ENCODE data around the gene TGFBR3L. TPM values are rescaled to one million over a fixed set of nuclear protein-coding genes. Genes with fewer than 3 reads are reported as not detected.
"Not testable (repeated sequence)": the region's sequence is repeated elsewhere in the genome, so short reads cannot be mapped to it uniquely, and the experiment has no call there.

TGFBR3L gene
- total RNA-seq, 1 donor from 2014 or later, result 1.8 TPM

DNA sequence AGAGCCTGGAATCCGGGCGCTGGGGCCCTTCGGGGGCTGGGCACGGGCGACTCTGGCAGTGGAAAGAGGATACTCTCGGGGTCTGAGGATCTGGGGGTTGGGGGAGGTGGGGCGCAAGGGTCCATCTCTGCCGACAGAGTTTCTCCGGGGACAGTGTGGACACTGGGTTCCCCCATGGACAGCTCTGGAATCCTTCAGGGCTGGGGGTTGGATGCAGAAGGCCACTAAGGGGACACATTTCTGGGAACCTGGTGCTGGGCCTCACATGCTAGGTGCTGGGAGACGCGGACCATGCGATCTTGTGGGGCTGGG, 2.3 kb downstream of the TGFBR3L start:
- H3F3A ChIP-seq (ENCODE audit: low read depth), result peaks cover 45% of the 10 kb centered on the region
- no peaks in the 10 kb centered on the region for H3K9me3 ChIP-seq (ENCODE audit: low read depth)
- H3K4me3 Mint-ChIP-seq, result peak overlapping the region; percentile 81
- no peaks in the 10 kb centered on the region for H3K9me3 Mint-ChIP-seq
- peaks cover 15% of the 10 kb centered on the region for H3K4me1 ChIP-seq
- H2AFZ ChIP-seq (replicated peaks), result peak overlapping the region; percentile 87
- TF ChIP-seq EZH2 (IDR thresholded peaks at IDR 0.05) (peak; percentile 88), EZH2phosphoT487 (IDR thresholded peaks at IDR 0.05) (peak; percentile 74)
- TF ChIP-seq, protein P1, sequence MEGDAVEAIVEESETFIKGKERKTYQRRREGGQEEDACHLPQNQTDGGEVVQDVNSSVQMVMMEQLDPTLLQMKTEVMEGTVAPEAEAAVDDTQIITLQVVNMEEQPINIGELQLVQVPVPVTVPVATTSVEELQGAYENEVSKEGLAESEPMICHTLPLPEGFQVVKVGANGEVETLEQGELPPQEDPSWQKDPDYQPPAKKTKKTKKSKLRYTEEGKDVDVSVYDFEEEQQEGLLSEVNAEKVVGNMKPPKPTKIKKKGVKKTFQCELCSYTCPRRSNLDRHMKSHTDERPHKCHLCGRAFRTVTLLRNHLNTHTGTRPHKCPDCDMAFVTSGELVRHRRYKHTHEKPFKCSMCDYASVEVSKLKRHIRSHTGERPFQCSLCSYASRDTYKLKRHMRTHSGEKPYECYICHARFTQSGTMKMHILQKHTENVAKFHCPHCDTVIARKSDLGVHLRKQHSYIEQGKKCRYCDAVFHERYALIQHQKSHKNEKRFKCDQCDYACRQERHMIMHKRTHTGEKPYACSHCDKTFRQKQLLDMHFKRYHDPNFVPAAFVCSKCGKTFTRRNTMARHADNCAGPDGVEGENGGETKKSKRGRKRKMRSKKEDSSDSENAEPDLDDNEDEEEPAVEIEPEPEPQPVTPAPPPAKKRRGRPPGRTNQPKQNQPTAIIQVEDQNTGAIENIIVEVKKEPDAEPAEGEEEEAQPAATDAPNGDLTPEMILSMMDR (IDR thresholded peaks at IDR 0.05), result no peak
- peak overlapping the region; percentile 99 for H3K4me2 ChIP-seq
- peaks cover 64% of the 10 kb centered on the region for H3K27me3 ChIP-seq
- H3K36me3 ChIP-seq, result no peaks in the 10 kb centered on the region
- peaks cover 26% of the 10 kb centered on the region for H3K4me1 Mint-ChIP-seq
- H3K27ac ChIP-seq, result no peak overlapping the region
- no peak for DNase-seq (ENCODE audit: low spot score)
- H3K36me3 Mint-ChIP-seq, result peaks cover 8% of the 10 kb centered on the region
- H3K79me2 ChIP-seq (ENCODE audit: low read depth), result no peaks in the 10 kb centered on the region
- peak overlapping the region; percentile 59 for H3K4me3 ChIP-seq
- no peak overlapping the region for H3K9ac ChIP-seq
- H3K27ac Mint-ChIP-seq, result peak overlapping the region; percentile 74
- peaks cover 33% of the 10 kb centered on the region for H4K20me1 ChIP-seq (ENCODE audit: low read depth)
- peaks cover 41% of the 10 kb centered on the region for H3K27me3 Mint-ChIP-seq (ENCODE audit: insufficient read depth, low read depth)

DNA sequence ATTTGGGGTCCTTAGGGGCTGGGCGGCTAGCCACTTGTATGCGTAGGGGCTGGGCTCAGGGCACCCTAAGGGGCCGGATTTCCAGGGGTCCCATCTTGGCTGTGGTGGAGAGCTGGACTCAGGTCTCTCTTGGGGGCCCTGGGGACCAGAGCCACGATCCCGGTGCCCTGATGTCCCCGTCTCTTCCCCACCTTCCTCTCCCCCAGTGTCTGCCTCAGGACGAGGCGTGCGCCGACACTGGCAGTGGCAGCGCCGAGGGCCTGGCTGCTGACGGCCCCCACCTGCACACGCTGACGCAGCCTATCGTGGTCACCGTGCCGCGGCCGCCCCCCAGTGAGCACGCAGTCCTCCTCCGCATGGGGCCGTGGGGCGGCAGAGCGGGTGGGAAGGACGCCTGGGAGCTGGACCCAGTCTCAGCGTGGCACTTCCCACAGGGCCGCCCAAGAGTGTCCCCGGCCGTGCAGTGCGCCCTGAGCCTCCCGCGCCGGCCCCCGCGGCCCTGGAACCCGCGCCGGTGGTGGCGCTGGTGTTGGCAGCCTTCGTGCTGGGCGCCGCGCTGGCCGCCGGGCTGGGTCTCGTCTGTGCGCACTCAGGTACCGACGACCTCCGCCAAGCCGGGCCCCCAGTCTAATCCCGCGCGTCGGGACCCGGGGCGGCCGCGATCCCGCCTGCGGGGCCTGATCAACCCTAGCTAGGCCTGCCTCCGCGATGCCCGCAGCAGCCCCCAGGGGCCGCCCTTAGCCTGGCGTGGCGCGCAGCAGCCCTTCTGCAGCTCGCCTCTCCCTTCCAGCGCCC, 2.8 kb downstream of the TGFBR3L start:
- TF ChIP-seq EZH2phosphoT487 (IDR thresholded peaks at IDR 0.05) (peak; percentile 87), EZH2 (IDR thresholded peaks at IDR 0.05) (peak; percentile 72)
- TF ChIP-seq, protein P1 (IDR thresholded peaks at IDR 0.05), result peak; percentile 70
- Mint-ChIP-seq H3K27me3 (ENCODE audit: insufficient read depth, low read depth) (peaks cover 41% of the 10 kb centered on the region), H3K4me1 (peaks cover 30% of the 10 kb centered on the region), H3K9me3 (no peaks in the 10 kb centered on the region), H3K4me3 (peak overlapping the region; percentile 81), H3K27ac (no peak overlapping the region), H3K36me3 (peaks cover 6% of the 10 kb centered on the region)
- peak; percentile 86 for DNase-seq (ENCODE audit: low spot score)
- Histone ChIP-seq H3K9ac (no peak overlapping the region), H2AFZ (replicated peaks) (no peak overlapping the region), H4K20me1 (ENCODE audit: low read depth) (peaks cover 35% of the 10 kb centered on the region), H3K36me3 (no peaks in the 10 kb centered on the region), H3K79me2 (ENCODE audit: low read depth) (no peaks in the 10 kb centered on the region), H3K9me3 (ENCODE audit: low read depth) (no peaks in the 10 kb centered on the region), H3K4me2 (peak overlapping the region; percentile 99), H3F3A (ENCODE audit: low read depth) (peaks cover 46% of the 10 kb centered on the region), H3K27ac (no peak overlapping the region), H3K4me3 (peak overlapping the region; percentile 59), H3K4me1 (peaks cover 15% of the 10 kb centered on the region), H3K27me3 (peaks cover 64% of the 10 kb centered on the region)

DNA sequence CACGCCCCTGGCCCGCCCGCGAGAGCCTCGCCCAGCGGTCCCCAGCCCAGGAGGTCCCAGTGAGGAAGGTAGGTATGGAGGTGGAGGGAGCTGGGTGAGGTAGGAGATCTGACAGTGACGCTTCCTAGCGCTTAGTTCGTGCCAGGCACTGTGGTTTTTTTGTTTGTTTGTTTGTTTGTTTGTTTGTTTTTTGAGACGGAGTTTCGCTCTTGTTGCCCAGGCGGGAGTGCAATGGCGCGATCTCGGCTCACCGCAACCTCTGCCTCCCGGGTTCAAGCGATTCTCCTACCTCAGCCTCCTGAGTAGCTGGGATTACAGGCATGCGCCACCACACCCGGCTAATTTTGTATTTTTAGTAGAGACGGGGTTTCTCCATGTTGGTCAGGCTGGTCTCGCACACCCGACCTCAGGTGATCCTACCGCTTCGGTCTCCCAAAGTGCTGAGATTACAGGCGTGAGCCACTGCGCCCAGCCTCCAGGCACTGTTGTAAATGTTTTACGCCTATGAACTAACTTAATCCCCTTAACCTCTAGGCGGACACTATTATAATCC, 3.5 kb downstream of the TGFBR3L start:
- Histone ChIP-seq H3K4me1 (peaks cover 15% of the 10 kb centered on the region), H3K27me3 (peaks cover 64% of the 10 kb centered on the region), H4K20me1 (ENCODE audit: low read depth) (peaks cover 42% of the 10 kb centered on the region), H3K4me2 (peak overlapping the region; percentile 99), H3K4me3 (peak overlapping the region; percentile 59), H3F3A (ENCODE audit: low read depth) (peaks cover 46% of the 10 kb centered on the region)
- H3K4me3 Mint-ChIP-seq, result peak overlapping the region; percentile 50
- H3K4me1 Mint-ChIP-seq, result peaks cover 33% of the 10 kb centered on the region
- peaks cover 37% of the 10 kb centered on the region for H3K27me3 Mint-ChIP-seq (ENCODE audit: insufficient read depth, low read depth)
- not testable (repeated sequence) for H3K79me2 ChIP-seq (ENCODE audit: low read depth); H3K27ac ChIP-seq; DNase-seq (ENCODE audit: low spot score); H3K9me3 ChIP-seq (ENCODE audit: low read depth); H3K9me3 Mint-ChIP-seq; H3K36me3 ChIP-seq; H3K9ac ChIP-seq; H3K36me3 Mint-ChIP-seq; H3K27ac Mint-ChIP-seq; H2AFZ ChIP-seq (replicated peaks)

Measured in neural progenitor cell (in vitro differentiated cells).